ENCODE data around the gene RCSD1. TPM values are rescaled to one million over a fixed set of nuclear protein-coding genes. Genes with fewer than 3 reads are reported as not detected.

RCSD1 gene
- total RNA-seq, 1 donor: 1.3 TPM

DNA sequence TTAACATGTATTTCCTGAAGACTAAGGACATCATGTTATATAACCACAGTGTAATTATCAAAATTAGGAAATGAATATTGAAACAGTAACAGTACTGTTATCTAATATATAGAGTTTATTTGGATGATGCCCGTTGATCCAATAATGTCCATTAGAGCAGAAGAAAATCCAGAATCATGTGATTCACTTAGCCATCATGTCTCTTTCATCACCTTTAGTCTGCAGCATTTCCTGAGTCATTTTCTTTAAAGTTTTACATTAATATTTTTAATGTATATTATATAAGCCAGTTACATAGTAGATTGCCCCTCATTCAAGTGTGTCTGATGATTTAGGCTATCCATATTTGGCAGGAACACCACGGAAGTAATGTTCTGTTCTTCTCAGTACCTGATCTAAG is 120.6 kb downstream of the RCSD1 start:
- TF ChIP-seq, protein P1, sequence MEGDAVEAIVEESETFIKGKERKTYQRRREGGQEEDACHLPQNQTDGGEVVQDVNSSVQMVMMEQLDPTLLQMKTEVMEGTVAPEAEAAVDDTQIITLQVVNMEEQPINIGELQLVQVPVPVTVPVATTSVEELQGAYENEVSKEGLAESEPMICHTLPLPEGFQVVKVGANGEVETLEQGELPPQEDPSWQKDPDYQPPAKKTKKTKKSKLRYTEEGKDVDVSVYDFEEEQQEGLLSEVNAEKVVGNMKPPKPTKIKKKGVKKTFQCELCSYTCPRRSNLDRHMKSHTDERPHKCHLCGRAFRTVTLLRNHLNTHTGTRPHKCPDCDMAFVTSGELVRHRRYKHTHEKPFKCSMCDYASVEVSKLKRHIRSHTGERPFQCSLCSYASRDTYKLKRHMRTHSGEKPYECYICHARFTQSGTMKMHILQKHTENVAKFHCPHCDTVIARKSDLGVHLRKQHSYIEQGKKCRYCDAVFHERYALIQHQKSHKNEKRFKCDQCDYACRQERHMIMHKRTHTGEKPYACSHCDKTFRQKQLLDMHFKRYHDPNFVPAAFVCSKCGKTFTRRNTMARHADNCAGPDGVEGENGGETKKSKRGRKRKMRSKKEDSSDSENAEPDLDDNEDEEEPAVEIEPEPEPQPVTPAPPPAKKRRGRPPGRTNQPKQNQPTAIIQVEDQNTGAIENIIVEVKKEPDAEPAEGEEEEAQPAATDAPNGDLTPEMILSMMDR (IDR thresholded peaks at IDR 0.05; ENCODE audit: insufficient read depth, low read depth, low read length): no peak
- DNase-seq (ENCODE audit: low read depth): no peak

DNA sequence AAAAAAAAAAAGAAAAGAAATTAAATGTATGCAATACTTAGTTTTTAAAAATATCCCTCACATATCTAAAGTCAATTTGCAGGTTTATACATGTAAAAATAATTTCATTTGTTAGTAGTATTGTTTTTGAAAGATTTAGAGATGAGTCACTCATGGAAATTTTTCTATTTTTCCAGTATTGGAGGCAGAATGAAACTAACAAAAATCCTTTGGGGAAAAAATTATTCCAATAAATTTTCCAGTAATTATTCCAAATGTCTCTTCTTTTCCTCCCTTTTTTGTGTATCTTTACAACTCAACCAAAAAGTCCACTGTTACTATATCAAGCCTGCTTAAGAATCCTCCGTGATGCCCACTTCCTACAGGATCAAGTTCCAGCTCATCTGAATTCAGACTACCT is 121.6 kb downstream of the RCSD1 start:
- no peak overlapping the region for H3K4me3 ChIP-seq (ENCODE audit: low read depth, low read length)
- TF ChIP-seq, protein P1 (IDR thresholded peaks at IDR 0.05; ENCODE audit: insufficient read depth, low read depth, low read length): no peak
- DNase-seq (ENCODE audit: low read depth): no peak

More for the DNA sequence above, 120.6 kb downstream of the RCSD1 start:
- H3K4me3 ChIP-seq (ENCODE audit: low read depth, low read length): no peak overlapping the region

DNA sequence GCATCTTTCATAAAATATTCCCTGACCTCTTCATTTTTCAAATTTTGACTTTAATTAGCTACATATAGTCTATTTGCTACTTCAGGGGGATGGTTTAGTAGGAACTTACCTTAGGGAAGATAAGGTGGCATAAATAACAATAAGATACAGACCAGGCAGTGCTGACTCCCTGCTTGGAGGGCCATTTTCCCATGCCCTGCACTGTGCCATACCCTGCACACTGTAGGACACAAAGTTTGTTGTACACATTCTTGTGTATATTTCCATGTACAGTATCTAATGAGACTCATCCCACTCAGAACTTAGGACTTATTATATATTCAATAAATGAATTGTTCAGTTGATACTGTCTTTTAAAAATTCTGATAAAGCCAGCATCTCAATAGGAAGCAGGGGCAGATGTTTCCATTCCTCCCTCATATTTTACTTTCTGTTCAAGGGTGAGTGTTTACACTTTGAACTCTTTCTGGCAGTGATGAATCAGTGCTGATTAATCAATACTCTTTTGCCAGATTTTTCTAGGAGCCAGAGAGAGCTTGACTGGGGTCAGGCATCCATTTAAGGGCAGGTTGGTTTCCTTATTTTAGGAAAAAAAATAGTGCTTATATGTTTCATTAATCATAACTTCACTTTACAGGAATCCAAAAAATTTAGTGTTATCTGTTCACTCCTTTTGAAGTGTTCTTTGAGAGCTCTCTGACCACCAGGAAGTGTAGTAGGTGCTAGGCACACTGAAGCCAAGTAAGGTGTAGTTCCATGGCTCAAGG is 122.4 kb downstream of the RCSD1 start:
- DNase-seq (ENCODE audit: low read depth): no peak
- TF ChIP-seq, protein P1 (IDR thresholded peaks at IDR 0.05; ENCODE audit: insufficient read depth, low read depth, low read length): no peak
- H3K4me3 ChIP-seq (ENCODE audit: low read depth, low read length): no peak overlapping the region

DNA sequence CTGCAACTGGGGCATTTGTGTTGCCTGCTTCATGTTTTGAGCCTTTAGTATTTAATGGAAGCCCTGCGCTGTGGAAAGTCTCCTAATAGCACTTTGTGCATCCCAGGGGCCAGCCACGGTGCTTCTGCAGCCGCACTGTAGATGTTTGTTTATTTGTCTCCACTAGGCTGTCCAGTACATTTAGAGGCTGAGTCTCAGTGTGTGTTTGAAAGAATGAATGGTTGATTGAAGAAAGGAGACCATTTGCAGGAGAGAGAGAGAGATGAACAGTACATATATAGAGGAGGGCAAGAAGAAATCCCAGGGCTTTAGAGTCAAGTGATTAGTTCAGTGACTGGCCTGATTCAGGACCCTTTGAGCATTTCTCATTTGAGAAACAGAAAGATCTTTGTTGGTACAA is 125.6 kb downstream of the RCSD1 start:
- no peak for DNase-seq (ENCODE audit: low read depth)
- TF ChIP-seq, protein P1 (IDR thresholded peaks at IDR 0.05; ENCODE audit: insufficient read depth, low read depth, low read length): peak; percentile 7
- H3K4me3 ChIP-seq (ENCODE audit: low read depth, low read length): no peak overlapping the region

Other genes starting within 250 kb of the RCSD1 start
- gene CD247, start 111.7 kb upstream of the RCSD1 start, total RNA-seq: not detected in 2 replicates
- gene CREG1, start 76.5 kb upstream of the RCSD1 start, total RNA-seq: 22.9 and 34.1 TPM in 2 replicates
- 163 and 358 TPM in 2 replicates for gene MPZL1, start 91.8 kb downstream of the RCSD1 start, total RNA-seq